ENCODE measurements around the gene DOCK1. TPM values are rescaled to one million over a fixed set of nuclear protein-coding genes. Genes with fewer than 3 reads are reported as not detected.

Gene DOCK1
- total and polyA plus RNA-seq, 3 donors from 2014 or later, result 19.0 to 46.2 (median 32.0) TPM

DNA sequence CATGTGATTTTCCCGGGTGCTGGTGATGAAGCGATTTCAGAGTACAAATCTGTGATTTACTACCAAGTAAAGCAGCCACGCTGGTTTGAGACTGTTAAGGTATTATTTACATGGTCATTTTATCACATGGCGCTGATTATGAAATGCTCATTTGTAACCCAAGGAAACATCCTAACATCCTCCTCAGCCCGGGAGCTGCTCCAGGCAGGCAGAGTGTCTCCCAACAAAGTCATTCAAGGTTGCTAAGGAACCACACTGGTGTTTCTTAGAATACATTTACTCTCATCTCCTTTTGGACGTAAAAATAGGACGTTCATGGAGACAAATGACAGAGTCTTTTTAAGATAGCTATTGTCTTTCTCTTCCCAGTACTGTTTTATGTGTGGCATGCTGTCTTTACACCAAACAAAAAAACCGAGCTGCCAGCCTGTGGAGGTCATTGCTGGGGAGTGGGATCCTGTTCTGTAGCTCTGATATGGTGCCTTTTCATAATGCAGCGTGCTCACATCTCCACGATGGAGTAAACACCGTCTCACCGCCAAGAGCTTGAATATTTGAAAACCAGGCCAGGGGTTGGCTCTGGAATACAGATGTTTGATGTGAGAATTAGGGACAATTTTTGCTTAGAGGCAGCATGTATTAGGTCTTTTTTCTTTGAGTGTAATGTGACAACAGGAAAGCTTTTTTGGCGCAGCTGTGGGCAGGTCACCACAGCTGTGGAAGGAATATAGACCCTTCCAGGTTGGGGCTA is 119.6 kb downstream of the DOCK1 start:
- Histone ChIP-seq H3K4me3 (no peak overlapping the region), H3K27ac (no peak overlapping the region), H3K27me3 (no peaks in the 10 kb centered on the region), H3K36me3 (ENCODE audit: low read depth, missing control alignments) (no peaks in the 10 kb centered on the region), H3K9me3 (no peaks in the 10 kb centered on the region), H3K4me1 (no peaks in the 10 kb centered on the region)
- intact Hi-C loops (cut with DNase I; ENCODE audit: low total_unique reads), result no loop called here
- 91% methylated on average over 13 of the region's 13 CpGs for WGBS, 2 donors
- no peak for TF ChIP-seq POLR2A (IDR thresholded peaks at IDR 0.05)
- TF ChIP-seq, protein P1, sequence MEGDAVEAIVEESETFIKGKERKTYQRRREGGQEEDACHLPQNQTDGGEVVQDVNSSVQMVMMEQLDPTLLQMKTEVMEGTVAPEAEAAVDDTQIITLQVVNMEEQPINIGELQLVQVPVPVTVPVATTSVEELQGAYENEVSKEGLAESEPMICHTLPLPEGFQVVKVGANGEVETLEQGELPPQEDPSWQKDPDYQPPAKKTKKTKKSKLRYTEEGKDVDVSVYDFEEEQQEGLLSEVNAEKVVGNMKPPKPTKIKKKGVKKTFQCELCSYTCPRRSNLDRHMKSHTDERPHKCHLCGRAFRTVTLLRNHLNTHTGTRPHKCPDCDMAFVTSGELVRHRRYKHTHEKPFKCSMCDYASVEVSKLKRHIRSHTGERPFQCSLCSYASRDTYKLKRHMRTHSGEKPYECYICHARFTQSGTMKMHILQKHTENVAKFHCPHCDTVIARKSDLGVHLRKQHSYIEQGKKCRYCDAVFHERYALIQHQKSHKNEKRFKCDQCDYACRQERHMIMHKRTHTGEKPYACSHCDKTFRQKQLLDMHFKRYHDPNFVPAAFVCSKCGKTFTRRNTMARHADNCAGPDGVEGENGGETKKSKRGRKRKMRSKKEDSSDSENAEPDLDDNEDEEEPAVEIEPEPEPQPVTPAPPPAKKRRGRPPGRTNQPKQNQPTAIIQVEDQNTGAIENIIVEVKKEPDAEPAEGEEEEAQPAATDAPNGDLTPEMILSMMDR (IDR thresholded peaks at IDR 0.05), result no peak
- no peak for DNase-seq

DNA sequence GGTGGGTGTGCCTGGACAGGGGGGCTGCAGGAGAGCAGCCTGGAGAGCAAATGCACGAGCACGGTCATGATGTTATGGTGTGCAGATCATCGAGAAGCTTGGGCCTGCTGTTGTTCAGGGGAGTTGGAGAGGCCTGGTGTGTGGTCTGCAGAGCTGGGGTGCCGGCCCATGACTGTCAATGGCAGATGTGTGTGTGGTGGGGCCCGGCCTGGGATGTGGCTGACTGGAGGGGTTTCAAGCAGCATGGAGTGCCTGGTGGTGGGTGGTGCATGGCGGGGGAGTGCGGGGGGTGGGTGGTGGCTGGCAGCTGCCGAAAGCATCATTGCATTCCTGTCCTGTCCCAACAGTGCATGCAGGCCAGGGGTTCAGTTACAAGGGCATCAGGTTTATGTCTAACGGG is 122.6 kb downstream of the DOCK1 start:
- TF ChIP-seq, protein P1 (IDR thresholded peaks at IDR 0.05), result no peak
- TF ChIP-seq POLR2A (IDR thresholded peaks at IDR 0.05), result no peak
- 89 to 97% methylated on average over 3 to 9 of the region's 9 CpGs for WGBS, 2 donors
- H3K9me3 ChIP-seq, result no peaks in the 10 kb centered on the region
- H3K36me3 ChIP-seq (ENCODE audit: low read depth, missing control alignments), result no peaks in the 10 kb centered on the region
- no peaks in the 10 kb centered on the region for H3K4me1 ChIP-seq
- H3K27ac ChIP-seq, result no peak overlapping the region
- intact Hi-C loops (cut with DNase I; ENCODE audit: low total_unique reads), result no loop called here
- no peaks in the 10 kb centered on the region for H3K27me3 ChIP-seq
- no peak for DNase-seq
- no peak overlapping the region for H3K4me3 ChIP-seq

DNA sequence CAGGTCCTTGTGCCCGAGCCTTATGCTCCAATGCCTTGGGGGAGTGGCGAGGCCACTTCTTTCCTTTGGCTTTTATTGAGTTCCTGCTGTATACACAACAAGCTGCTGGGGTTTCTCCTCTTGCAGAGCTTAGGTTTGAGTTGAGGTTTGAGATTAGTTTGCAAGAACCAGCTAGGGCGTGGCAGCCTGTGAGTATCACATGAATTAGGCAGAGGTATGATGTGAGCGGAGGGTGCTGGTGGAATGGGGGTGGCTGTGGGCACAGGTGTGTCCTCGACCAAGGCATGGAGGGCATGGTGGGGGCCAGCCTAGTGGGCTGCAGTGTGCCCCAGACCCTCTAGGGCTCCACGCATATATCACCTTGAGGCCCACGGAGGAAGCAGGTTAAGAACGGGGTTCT is 123.3 kb downstream of the DOCK1 start:
- no peaks in the 10 kb centered on the region for H3K9me3 ChIP-seq
- intact Hi-C loops (cut with DNase I; ENCODE audit: low total_unique reads), result no loop called here
- no peak overlapping the region for H3K27ac ChIP-seq
- DNase-seq, result no peak
- WGBS, 2 donors, result 84 to 95% methylated on average over 7 to 8 of the region's 8 CpGs
- no peaks in the 10 kb centered on the region for H3K27me3 ChIP-seq
- TF ChIP-seq POLR2A (IDR thresholded peaks at IDR 0.05), result no peak
- TF ChIP-seq, protein P1 (IDR thresholded peaks at IDR 0.05), result no peak
- no peak overlapping the region for H3K4me3 ChIP-seq
- no peaks in the 10 kb centered on the region for H3K36me3 ChIP-seq (ENCODE audit: low read depth, missing control alignments)
- no peaks in the 10 kb centered on the region for H3K4me1 ChIP-seq

DNA sequence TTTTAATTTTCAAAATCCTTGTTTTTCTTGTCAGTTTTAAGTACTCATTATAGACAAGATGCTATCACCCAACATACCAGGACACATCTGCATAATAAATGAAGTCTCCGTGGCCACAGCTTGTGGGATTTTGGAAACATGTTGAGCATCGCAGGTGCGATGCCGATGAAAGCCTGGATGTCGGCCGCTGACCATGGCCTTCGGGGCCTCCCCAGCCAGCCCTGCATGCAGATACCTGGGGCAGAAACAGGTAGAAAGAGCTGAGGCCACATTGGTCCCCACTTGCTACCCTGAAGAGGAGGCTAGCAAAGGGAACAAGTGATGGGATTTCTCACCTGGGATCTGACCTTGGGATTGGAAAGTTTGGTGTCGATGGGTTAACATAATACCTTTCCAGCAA is 123.8 kb downstream of the DOCK1 start:
- TF ChIP-seq POLR2A (IDR thresholded peaks at IDR 0.05), result no peak
- TF ChIP-seq, protein P1 (IDR thresholded peaks at IDR 0.05), result no peak
- Histone ChIP-seq H3K36me3 (ENCODE audit: low read depth, missing control alignments) (no peaks in the 10 kb centered on the region), H3K27me3 (no peaks in the 10 kb centered on the region), H3K4me1 (no peaks in the 10 kb centered on the region), H3K4me3 (no peak overlapping the region), H3K9me3 (no peaks in the 10 kb centered on the region), H3K27ac (no peak overlapping the region)
- no peak for DNase-seq
- intact Hi-C loops (cut with DNase I; ENCODE audit: low total_unique reads), result no loop called here
- WGBS, 2 donors, result 95 to 96% methylated on average over 8 of the region's 8 CpGs
